HFFc6 (cell line): ENCODE measurements around the gene GGTLC1. TPM values are rescaled to one million over a fixed set of nuclear protein-coding genes. Genes with fewer than 3 reads are reported as not detected.

Experiments used
- DNase-seq: peaks from one replicate; pipeline ENCODE4 v3.0.0-alpha.2; 2018
- H3K27ac Mint-ChIP-seq: 2 replicates; pipeline ENCODE4 v1.8.0; 2020; ENCODE audit warnings: mild to moderate bottlenecking, mixed read lengths
- H3K27me3 Mint-ChIP-seq: 2 replicates; pipeline ENCODE4 v1.8.0; 2021; ENCODE audit warnings: mild to moderate bottlenecking, moderate library complexity, mixed read lengths; ENCODE audit not compliant: insufficient read depth
- H3K36me3 Mint-ChIP-seq: 2 replicates; pipeline ENCODE4 v1.8.0; 2021; ENCODE audit warnings: low read depth, mixed read lengths
- H3K4me1 Mint-ChIP-seq: 2 replicates; pipeline ENCODE4 v1.8.0; 2020; ENCODE audit warnings: low read depth, mixed read lengths
- H3K4me3 Mint-ChIP-seq: 2 replicates; pipeline ENCODE4 v1.8.0; 2020; ENCODE audit warnings: mild to moderate bottlenecking, moderate library complexity, mixed read lengths
- H3K9me3 Mint-ChIP-seq: 2 replicates; pipeline ENCODE4 v1.8.0; 2020; ENCODE audit warnings: mild to moderate bottlenecking, mixed read lengths
- CTCF ChIP-seq: fragments of 200-600 bp; sonication (generic); IDR thresholded peaks from 2 replicates; pipeline ENCODE4 v1.5.0; 2021; ENCODE audit warnings: antibody characterized with exemption, mild to moderate bottlenecking
- total RNA-seq, 6 experiments: library from RNA; stranded (reverse); fragmentation: NEBNext Ultra II Directional; extraction: Animal tissue kit (Norgen Biotek cat#: 25700); gene quantifications; 2 replicates in 1 of 6; 3 replicates in 5 of 6; pipeline ENCODE4 v1.2.3, GENCODE V29; 2021

Gene GGTLC1
- total RNA-seq, 6 experiments from 2014 or later = not detected

- H3K27me3 Mint-ChIP-seq = peaks cover 8% of the 10 kb centered on the region
Observed at GRCh38 chr20:24013953-24014352, 25.4 kb upstream of the GGTLC1 start.

GRCh38 chr20:24011282-24011681 is 22.7 kb upstream of the GGTLC1 start:
- Mint-ChIP-seq H3K4me3 (no peak overlapping the region), H3K36me3 (no peaks in the 10 kb centered on the region), H3K27ac (no peak overlapping the region), H3K27me3 (peaks cover 7% of the 10 kb centered on the region), H3K9me3 (no peaks in the 10 kb centered on the region), H3K4me1 (no peaks in the 10 kb centered on the region)
- TF ChIP-seq CTCF = no peak
- no peak for DNase-seq

More at GRCh38 chr20:24013953-24014352, 25.4 kb upstream of the GGTLC1 start:
- no peak for DNase-seq
- Mint-ChIP-seq H3K27ac (no peak overlapping the region), H3K36me3 (no peaks in the 10 kb centered on the region), H3K4me3 (no peak overlapping the region), H3K9me3 (no peaks in the 10 kb centered on the region), H3K4me1 (no peaks in the 10 kb centered on the region)
- TF ChIP-seq CTCF = no peak

- Mint-ChIP-seq H3K36me3 (no peaks in the 10 kb centered on the region), H3K27ac (no peak overlapping the region), H3K4me1 (no peaks in the 10 kb centered on the region), H3K27me3 (peaks cover 11% of the 10 kb centered on the region), H3K4me3 (no peak overlapping the region), H3K9me3 (no peaks in the 10 kb centered on the region)
- no peak for DNase-seq
- no peak for TF ChIP-seq CTCF
Observed at GRCh38 chr20:24007758-24008157, 19.2 kb upstream of the GGTLC1 start.

- TF ChIP-seq CTCF = no peak
- H3K27me3 Mint-ChIP-seq = peaks cover 9% of the 10 kb centered on the region
- no peak for DNase-seq
- H3K4me3 Mint-ChIP-seq = no peak overlapping the region
- H3K36me3 Mint-ChIP-seq = no peaks in the 10 kb centered on the region
- H3K4me1 Mint-ChIP-seq = no peaks in the 10 kb centered on the region
- no peak overlapping the region for H3K27ac Mint-ChIP-seq
- H3K9me3 Mint-ChIP-seq = no peaks in the 10 kb centered on the region
Observed at GRCh38 chr20:24007073-24007595, 18.6 kb upstream of the GGTLC1 start.

GRCh38 chr20:24006626-24007025 is 18.0 kb upstream of the GGTLC1 start:
- TF ChIP-seq CTCF = no peak

GRCh38 chr20:24004471-24004870 is 15.9 kb upstream of the GGTLC1 start:
- no peak for DNase-seq
- Mint-ChIP-seq H3K27ac (no peak overlapping the region), H3K36me3 (no peaks in the 10 kb centered on the region), H3K27me3 (peaks cover 9% of the 10 kb centered on the region), H3K4me3 (no peak overlapping the region), H3K4me1 (no peaks in the 10 kb centered on the region), H3K9me3 (no peaks in the 10 kb centered on the region)
- no peak for TF ChIP-seq CTCF

More at GRCh38 chr20:24006626-24007025, 18.0 kb upstream of the GGTLC1 start:
- Mint-ChIP-seq H3K36me3 (no peaks in the 10 kb centered on the region), H3K27me3 (peaks cover 9% of the 10 kb centered on the region), H3K9me3 (no peaks in the 10 kb centered on the region), H3K27ac (no peak overlapping the region), H3K4me1 (no peaks in the 10 kb centered on the region), H3K4me3 (no peak overlapping the region)
- no peak for DNase-seq
